HG03439 (cell line): ENCODE results near the gene C1orf116.

ENCODE experiments used
- ATAC-seq: cut with Tn5 transposase; IDR thresholded peaks from one replicate; pipeline ENCODE4 v1.9.1; 2021; ENCODE audit warnings: mild to moderate bottlenecking, moderate library complexity; ENCODE audit not compliant: unreplicated experiment

Gene C1orf116

GRCh38 chr1:207032528-207033017, at the start of gene C1orf116:
TSS of gene C1orf116 (minus strand) at chr1:207032756. CDS start at chr1:207027598, 5,158 bp downstream.
- ATAC-seq = no peak

GRCh38 chr1:207081806-207082205, 49.2 kb upstream of the C1orf116 start:
- no peak for ATAC-seq

GRCh38 chr1:207081088-207081487, 48.5 kb upstream of the C1orf116 start:
- no peak for ATAC-seq

GRCh38 chr1:207079706-207080241, 47.2 kb upstream of the C1orf116 start:
- ATAC-seq = no peak

- no peak for ATAC-seq
Measured at GRCh38 chr1:207078578-207079132, 46.1 kb upstream of the C1orf116 start.

- peak; percentile 54 for ATAC-seq
Measured at GRCh38 chr1:207077470-207078377, 45.2 kb upstream of the C1orf116 start.

- no peak for ATAC-seq
Measured at GRCh38 chr1:207077012-207077411, 44.5 kb upstream of the C1orf116 start.

- ATAC-seq = no peak
Measured at GRCh38 chr1:207076181-207076955, 43.8 kb upstream of the C1orf116 start.

GRCh38 chr1:207073906-207074820, 41.6 kb upstream of the C1orf116 start:
- ATAC-seq = no peak

GRCh38 chr1:207072233-207072632, 39.7 kb upstream of the C1orf116 start:
- ATAC-seq = no peak

- ATAC-seq = no peak
Measured at GRCh38 chr1:207071426-207071825, 38.9 kb upstream of the C1orf116 start.

- no peak for ATAC-seq
Measured at GRCh38 chr1:207070811-207071210, 38.3 kb upstream of the C1orf116 start.

- no peak for ATAC-seq
Measured at GRCh38 chr1:207069858-207070506, 37.4 kb upstream of the C1orf116 start.

GRCh38 chr1:207069061-207069460, 36.5 kb upstream of the C1orf116 start:
- no peak for ATAC-seq

- ATAC-seq = no peak
Measured at GRCh38 chr1:207067665-207068064, 35.1 kb upstream of the C1orf116 start.

GRCh38 chr1:207067185-207067584, 34.6 kb upstream of the C1orf116 start:
- no peak for ATAC-seq

- no peak for ATAC-seq
Measured at GRCh38 chr1:207064561-207064960, 32.0 kb upstream of the C1orf116 start.

- no peak for ATAC-seq
Measured at GRCh38 chr1:207063014-207063413, 30.5 kb upstream of the C1orf116 start.

GRCh38 chr1:207062058-207062457, 29.5 kb upstream of the C1orf116 start:
- ATAC-seq = no peak

GRCh38 chr1:207060596-207060995, 28.0 kb upstream of the C1orf116 start:
- no peak for ATAC-seq
